CD4-positive, alpha-beta T cell treated with Interleukin-15 for 4 hours (primary cell): ENCODE results near the gene ASXL1.
"Not testable (repeated sequence)": the region's sequence is repeated elsewhere in the genome, so short reads cannot be mapped to it uniquely, and the experiment has no call there.

Experiments used
- DNase-seq: peaks from one replicate; pipeline ENCODE4 v3.0.0-alpha.2; 2020; ENCODE audit warnings: low spot score

The ASXL1 gene

DNA sequence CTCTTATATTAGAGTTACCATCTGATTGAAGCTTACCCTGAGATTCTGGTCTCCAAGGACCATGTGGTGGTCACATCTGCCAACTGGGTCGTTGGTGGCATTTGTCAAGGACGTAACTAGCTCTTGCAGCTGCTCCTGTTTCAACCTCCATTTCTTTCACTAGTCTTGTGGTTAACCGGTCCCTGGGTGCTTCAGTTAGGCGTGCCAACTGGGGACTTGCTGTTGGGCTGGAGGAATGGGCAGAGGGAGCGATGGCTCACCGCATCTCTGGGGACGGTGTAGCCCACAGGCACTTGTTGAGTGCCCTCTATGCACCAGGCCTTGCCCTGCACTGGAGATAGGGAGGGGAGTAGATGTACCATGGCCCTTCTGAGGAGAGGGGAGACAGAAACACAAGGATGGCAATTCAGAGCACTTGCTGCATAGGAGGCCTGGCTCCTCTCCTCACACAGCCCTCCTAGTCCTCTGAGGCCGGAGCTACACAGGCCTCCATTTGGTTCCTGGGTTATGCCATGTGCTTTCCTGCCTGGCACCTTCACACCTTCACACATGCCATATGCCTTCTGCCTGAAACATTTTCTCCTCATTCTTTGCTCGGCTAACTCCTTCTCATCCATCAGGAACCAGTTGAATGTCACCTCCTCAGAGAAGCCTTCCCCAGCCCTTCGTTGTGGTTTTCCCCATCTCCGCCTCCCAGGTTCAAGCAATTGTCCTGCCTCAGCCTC, 20.0 kb upstream of the ASXL1 start:
- no peak for DNase-seq

DNA sequence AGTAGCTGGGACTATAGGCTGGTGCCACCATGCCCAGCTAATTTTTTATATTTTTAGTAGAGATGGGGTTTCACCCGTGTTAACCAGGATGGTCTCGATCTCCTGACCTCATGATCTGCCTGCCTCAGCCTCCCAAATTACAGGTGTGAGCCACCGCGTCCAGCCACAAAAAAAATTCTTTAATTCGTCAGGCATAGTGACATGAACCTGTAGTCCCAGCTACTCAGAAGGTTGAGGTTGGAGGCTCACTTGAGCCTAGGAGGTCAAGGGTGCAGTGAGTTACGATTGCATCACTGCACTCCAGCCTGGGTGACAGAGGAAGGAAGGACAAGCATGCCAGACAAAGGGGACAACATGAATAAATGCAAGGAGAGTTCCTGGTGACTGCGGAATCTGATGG, 19.5 kb upstream of the ASXL1 start:
- DNase-seq: no peak

DNA sequence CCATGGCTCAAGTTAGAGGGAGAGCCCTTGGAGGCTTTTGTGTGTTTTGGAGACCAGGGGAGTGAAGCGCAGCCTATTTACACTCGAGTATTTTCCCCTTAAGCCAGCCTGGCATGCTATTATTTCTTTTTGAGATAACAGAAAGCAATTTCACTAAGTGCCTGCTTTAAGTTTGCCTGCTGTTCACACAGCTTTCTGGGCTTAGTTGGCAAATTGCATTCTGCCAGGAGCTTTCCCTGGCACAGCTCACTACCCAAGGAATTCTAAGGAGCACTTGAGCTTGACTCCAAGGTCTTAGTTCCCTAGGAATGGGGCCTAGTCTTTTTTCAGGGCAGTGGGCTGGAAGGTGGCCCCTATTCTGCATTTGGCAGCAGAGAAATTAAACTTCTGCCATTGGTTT, 19.0 kb upstream of the ASXL1 start:
- DNase-seq: no peak

DNA sequence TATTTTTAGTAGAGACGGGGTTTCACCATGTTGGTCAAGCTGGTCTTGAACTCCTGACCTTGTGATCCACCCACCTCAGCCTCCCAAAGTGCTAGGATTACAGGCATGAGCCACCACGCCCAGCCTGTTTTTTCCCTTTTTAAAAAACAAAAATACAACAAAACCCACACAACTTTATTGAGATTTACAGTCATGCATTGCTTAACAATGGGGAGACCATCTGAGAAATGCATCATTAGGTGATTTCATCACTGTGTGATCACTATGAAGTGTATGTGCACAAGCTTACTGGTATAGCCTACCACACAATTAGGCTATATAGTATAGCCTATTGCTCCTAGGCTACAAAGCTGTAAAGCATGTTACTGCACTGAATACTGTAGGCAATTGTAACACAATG, 17.1 kb upstream of the ASXL1 start:
- DNase-seq: not testable (repeated sequence)

DNA sequence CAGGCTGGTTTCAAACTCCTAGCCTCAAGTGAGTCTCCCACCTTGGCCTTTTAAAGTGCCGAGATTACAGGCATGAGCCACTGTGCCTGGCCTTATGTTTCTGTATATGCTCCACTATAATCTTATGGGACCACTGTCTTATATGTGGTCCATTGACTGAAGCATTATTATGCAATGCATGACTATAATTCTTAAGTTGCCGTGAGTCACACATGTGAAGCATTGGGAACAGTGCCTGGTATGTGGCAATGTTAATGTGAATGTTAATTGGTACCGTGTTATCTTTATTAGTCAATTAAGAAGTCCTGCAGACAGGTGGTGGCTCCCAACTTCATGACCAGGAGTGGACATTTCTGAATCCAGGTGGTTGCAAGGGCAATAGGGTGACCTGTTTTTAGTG, 14.7 kb upstream of the ASXL1 start:
- DNase-seq: no peak

DNA sequence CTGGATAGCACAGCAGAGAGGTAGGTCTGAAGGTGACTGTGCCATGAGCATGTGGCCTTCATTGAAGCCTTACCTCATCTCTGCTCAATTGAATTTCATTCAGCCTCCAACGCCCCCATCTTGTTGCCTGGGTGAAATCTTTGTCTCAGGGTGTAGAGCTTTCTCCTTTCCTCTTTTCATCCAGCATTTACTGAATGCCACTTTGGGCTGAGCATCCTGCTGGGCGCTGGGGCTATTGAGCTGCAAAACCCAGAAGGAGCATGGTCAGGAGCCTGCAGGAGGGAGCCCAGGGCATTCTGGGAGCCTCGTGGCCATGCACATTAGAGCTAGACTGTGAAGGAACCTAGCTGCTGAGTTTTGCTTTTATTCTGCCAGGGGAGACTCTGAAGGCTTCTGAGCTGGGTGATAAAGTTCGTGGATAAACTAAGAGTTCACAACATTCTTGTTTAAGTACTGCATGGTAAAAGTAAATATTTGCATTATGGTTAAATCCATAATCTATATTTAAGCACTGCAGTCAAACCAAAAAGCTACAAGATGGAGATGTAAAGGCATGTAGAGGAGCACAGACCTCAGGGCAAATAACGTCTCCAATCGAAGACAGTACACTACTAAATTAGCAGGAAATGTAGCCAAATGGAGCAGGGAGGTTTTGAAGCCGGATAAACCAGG, 13.2 kb upstream of the ASXL1 start:
- DNase-seq: no peak

DNA sequence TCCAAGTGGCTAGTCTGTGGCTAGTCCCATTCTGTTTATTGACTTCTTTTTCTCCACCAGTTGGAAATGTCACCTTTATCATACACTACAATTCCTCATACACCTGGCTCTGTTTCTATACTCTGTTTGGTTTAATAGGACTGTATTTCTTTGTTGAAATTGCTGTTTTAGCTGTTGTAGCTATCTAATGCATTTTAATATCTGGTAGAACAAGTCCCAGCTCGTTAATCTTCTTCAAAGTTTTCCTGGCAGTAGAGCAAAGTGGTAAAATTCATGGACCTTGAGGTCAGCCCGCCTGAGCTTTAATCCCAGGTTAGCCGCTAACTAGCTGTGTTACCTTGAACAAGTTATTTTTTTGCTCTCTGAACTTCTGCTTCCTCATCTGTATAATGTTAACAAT, 9.9 kb upstream of the ASXL1 start:
- DNase-seq: no peak

DNA sequence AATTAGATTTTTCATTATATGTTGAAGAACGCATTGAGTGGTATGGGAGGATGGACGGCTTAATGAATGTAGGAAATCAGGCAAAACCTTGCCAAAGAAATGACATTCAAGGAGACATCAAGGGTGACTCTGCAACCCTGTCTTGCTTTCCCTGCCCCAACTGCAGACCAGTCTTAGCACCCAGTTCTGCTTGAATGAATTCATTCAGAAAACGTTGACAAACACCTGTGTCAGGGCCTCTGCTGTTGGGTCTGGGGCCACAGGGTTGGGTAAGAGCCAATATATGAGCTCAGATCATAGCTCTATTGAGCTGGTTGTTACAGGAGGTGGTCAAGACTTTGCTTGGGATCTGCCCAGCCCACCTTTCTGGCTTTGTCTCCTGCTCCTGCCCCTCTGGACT, 7.7 kb upstream of the ASXL1 start:
- DNase-seq: no peak

DNA sequence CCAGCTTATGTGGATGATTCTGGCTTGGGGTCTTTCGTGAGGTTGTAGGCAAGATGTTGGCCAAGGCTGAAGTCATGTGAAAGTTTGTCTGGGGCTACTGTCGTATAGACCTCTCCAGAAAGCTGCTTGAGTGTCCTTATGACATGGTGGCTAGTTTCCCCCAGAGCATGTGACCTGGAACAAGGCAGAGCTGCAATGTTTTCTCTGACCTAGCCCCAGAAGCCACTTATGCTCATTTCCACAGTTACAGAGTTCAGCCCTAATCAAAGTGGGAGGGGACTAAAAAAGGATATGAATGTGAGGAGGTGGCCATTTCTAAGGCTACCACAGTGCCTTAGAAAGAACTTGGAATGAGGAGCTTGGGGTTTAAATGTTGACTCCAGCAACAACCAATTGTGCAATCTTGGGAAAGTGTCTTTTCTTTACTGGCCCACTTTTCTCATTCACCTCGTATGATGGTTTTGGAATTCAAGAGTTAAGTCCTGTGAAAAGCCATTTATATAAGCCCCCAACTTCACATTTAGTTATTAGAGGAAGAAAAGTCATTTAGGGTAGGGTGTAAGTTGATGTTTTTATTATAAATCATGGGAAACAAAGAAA, 5.9 kb upstream of the ASXL1 start:
- no peak for DNase-seq

DNA sequence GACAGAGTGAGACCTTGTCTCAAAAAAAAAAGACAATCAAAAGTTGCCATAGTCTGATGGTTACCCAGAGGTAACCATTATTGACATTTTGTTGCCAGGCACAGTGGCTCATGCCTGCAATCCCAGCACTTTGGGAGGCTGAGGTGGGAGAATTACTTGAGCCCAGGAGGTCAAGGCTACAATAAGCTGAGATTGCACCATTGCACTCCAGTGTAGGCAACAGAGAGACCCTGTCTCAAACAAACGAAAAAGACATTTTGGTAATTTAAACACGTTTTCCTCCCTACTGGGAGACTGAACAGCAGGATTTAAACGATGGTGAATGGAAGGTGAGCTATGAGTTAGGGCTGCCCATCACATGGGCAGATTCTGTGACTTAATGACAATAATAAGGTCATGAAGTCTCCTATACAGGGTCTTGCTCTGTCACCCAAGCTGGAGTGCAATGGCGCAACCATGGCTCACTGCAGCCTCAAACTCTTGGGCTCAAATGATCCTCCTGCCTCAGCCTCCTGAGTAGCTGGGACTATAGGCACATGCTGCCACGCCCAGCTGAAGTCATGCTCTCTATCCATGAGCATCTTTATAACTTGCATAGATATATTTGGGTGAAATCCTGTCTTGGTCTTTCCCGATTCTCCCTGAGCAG, 4.2 kb upstream of the ASXL1 start:
- DNase-seq: no peak

DNA sequence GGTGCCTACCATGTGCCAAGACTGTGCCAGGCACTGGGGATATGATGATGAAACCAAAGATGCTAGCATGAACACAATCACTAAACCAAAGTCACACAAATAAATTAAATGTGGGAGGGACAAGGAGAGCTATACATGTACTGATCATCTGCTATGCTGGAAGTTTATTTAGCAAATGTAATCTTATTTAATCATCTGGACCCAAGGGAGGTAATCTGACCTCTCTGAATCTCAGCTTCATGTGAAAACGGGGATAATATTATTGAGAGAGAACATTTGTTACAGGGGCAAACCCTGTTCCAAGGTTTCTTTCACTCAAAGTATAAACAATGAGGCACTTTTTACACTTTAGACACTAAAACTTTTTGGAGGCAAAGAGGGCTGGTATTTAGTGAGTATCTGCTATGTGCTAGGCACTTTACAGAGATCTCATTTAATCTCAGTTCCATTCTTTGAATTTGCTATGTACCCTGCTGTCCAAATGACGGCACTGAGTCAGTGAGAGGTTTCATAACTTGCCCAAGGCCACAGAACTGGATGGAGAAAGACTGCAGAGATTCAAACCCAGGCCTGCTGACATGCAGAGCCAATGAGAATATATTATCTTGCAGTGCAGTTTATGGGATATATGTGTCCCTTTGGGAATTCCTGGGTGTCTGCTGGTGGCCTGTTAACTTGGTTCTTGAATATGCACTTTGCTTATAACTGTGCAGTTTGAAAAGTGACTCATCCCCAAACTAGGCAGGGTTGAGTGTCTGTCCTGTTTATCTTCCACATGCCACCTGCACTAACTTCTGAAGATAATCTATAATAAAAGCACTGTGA, 3.3 kb upstream of the ASXL1 start:
- no peak for DNase-seq

DNA sequence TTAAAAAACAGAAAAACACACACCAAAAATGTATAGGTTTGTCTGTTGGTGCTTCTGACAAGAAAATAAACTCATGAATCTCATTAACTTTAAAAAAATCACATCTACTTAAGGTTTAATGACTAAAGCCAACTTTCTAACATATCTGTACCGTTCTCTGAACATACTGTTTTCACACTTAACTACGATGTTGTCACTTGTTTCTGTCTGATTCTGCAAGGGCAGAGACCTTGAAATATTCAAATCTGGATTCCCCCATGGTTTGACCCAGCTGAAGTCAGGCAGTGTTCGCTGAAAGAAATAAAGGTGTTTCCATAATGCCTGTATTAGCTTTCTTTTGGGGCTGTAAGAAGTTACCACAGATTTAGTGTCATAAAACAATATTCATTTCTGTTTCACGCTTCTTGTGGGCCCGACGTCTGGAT, 2.7 kb upstream of the ASXL1 start:
- DNase-seq: no peak

DNA sequence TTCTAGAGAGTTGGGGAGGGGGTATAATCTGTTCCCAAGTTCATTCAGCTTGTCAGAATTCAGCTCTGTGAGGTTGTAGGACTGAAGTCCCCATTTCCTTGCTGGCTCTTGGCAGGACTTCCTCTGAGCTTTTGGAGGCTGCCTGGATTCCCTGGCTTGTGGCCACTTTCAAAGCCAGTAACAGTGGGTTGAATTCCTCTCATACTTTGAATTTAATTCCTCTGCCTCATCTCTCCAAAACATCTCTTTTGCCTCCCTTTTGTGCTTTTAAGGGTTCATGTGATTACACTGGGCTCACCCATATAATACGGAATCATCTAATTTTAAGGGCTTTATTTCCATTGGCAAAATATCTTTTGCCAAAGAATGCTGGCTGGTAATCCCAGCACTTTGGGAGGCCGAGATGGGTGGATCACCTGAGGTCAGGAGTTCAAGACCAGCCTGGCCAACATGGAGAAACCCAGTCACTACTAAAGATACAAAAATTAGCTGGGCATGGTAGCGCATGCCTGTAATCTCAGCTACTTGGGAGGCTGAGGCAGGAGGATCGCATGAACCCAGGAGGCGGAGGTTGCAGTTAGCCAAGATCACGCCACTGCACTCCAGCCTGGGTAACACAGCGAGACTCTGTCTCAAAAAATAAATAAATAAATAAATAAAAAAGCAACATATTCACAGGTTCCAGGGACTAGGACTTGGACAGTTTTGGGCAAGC, 2.1 kb upstream of the ASXL1 start:
- not testable (repeated sequence) for DNase-seq

DNA sequence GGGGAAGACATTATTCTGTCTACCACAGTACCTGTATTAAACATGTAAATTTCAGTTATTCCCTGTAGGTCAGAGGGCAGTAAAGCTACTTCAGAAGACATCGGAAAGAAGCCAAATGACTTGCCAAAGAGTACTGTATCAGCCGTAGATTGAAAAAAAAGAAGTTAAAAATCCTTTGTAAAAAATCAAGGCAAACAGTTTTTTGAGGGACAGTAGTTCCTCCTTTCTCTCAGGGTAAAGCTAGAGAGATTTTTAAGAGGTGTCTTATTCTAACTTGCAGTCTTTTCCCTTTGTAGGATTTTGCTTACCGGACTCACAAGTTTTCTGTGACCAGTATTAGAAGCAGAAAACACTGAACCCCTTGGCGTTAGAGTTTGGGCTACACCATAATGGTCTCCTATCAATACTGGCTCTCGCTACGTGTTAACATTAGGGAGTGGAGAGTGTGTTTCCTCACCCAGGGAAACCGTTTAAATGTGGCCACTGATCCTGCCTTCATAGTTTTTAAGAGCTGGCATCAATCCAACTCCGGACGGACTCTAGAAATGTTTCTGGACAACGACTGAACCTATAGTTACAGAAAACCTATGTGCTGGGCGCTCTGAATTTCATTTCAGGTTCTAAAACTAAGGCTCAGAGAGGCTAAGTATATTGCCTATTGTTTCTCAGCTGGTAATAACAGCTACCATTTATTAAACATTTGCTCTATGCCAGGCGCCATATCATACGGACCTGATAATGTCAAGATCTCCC, 1.3 kb upstream of the ASXL1 start:
- DNase-seq: no peak

DNA sequence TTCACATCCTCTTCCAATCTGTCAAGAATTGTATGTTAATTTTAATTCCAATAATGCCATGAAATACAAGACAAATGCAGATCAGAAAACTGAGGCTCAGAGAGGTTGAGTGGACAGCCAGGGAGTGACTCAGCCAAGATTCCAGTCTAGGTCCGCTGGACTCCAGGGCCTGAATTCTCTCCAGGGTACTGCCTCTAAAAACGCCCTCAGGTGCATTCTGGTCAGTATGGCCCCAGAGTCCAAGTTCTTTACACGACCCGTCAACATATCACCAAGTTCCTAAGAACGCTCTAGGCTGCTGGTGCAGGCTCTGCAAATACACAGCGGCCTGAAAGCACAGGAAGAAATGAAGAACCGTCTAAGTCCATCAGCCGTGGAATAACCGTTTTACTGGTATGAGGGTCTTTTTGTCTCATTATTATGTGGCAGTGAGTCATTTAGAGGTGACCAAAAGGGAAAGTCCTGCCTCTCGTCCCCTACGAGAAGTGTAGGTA, 709 bp upstream of the ASXL1 start:
- DNase-seq: no peak

DNA sequence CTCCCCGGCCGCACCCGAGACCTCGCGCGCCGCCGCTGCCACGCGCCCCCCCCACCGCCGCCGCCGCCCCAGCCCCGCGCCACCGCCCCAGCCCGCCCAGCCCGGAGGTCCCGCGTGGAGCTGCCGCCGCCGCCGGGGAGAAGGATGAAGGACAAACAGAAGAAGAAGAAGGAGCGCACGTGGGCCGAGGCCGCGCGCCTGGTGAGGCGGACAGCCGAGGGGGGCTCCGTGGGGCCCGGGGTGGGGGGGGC, 426 bp downstream of the ASXL1 start:
- no peak for DNase-seq

DNA sequence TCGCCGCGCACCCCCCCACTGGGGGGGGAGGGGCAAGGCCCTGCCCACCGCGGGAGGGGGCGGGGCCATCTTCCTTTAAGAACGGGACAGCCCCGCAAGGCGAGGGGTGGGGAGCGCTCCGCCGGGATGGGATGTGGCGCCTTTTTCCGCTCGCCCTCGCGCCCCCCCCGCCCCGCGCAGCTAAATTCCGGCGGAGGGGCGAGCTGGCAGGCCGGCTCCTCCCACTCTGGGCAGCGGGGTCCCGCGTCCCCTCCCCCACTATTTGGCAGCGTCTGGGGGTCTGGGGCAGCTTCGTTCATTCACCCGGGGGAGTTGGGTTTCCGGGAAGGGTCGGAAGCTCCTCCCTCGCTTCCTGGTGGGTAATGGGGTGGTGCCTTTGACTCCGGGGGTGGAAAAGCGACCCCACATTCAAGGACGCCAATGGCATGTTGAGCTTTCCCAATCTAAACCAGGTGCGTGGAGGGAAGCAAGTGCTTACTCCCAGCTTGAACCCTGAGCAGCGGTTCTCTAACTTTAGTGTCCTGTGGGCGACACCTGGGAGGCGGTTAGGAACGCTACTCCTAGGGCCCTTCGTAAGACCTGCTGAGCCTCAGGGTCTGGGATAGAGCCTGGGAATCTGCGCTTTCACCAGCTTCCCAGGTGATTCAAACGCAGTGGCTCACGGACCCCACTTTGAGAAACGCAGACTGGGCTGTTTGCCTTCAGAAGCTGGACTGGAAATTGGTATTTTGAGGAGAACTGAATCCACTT, 927 bp downstream of the ASXL1 start:
- DNase-seq: peak; percentile 60

DNA sequence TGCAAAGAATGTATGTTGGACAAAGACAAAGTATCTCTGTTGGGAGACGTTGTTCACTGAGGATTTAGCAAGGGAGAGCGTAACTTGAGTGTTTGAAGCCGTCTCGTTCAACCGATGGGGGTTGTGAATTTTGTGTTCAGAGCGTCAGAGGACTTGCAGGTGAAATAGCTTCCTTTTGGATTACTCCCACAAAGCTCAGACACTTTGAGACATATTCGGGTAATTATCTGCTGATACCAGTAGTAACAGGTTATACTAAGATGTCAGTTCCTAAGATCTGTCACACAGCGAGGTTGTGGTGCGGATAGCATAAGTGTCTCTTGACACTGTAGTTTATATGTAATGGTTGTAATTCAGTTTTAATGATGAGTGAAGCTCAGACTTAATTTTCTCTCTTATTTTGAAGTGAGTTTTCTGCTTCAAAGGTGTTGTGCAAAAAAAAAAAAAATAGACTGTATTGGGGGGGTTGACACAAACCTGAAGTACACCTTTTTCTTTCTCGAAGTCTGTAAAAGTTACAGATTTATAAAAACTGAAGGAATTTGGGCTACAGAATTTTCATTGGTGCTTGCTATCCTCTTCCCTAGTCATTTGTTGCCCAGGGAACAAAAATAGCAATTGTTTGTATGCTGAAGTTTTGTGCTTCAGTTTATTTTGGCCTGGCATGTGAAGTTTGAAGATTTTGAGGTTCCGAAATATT, 1.7 kb downstream of the ASXL1 start:
- peak; percentile 26 for DNase-seq

DNA sequence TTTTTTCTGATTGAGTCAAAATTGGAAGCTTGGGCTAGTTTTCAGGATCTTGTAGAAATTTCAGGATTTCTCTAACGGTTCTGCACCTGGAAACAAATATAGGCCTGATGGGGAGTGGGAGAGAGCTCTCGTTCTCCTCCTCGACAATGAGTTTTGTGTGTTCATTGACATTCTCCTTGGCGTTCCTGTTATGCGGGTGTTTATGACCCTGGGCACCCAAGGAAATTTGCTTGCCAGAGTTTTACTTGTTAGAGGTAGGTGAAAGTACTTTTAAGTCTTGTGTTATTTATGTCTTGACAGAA, 2.2 kb downstream of the ASXL1 start:
- no peak for DNase-seq

DNA sequence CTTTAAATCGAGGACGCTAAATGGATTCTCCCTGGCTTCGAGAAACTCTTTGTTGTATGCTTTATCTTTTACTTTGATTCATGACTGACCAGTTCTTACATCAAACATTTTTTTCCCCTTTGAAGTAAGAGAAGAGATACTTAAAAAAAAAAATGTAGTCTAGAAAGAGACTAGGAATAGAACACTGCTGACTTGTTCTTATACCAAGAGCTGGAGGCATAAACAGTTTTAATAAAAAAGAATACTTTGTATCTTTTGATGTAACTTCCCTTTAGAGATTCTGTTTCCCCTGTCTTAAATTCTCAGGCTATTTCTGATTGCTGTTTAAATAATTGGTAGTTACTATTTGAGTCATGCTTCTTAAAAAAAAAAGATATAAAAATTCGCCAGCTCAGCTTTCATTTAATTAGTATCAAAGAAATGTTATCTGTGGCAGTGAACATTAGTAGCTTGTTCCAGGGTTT, 4.8 kb downstream of the ASXL1 start:
- no peak for DNase-seq
